NCI-H524 (cell line): ENCODE measurements around the gene FBN1.

ENCODE experiments used
- DNase-seq, 2 experiments: peaks; one replicate each; lab custom pipeline; 2025; lab: John Stamatoyannopoulos, UW

The FBN1 gene

GRCh38 chr15:48553559-48553958 lies 92.0 kb downstream of the FBN1 start:
- DNase-seq: no peak

GRCh38 chr15:48550822-48551525 lies 94.5 kb downstream of the FBN1 start:
- DNase-seq: no peak

- DNase-seq: no peak
Observed at GRCh38 chr15:48548455-48548854, 97.1 kb downstream of the FBN1 start.

- DNase-seq: no peak
Observed at GRCh38 chr15:48547286-48547685, 98.2 kb downstream of the FBN1 start.

- DNase-seq: no peak
Observed at GRCh38 chr15:48546296-48546695, 99.2 kb downstream of the FBN1 start.

- DNase-seq: no peak
Observed at GRCh38 chr15:48544778-48545177, 100.7 kb downstream of the FBN1 start.

- no peak for DNase-seq
Observed at GRCh38 chr15:48541341-48542278, 103.9 kb downstream of the FBN1 start.

GRCh38 chr15:48540756-48541155 lies 104.8 kb downstream of the FBN1 start:
- DNase-seq: no peak

- no peak for DNase-seq
Observed at GRCh38 chr15:48538941-48539340, 106.6 kb downstream of the FBN1 start.

- DNase-seq: no peak
Observed at GRCh38 chr15:48537271-48538113, 108.0 kb downstream of the FBN1 start.

- no peak for DNase-seq
Observed at GRCh38 chr15:48536681-48537091, 108.8 kb downstream of the FBN1 start.

GRCh38 chr15:48533982-48534381 lies 111.5 kb downstream of the FBN1 start:
- DNase-seq: no peak

- DNase-seq: no peak
Observed at GRCh38 chr15:48532946-48533345, 112.6 kb downstream of the FBN1 start.

- DNase-seq: no peak
Observed at GRCh38 chr15:48530528-48530927, 115.0 kb downstream of the FBN1 start.

GRCh38 chr15:48528921-48529320 lies 116.6 kb downstream of the FBN1 start:
- DNase-seq: no peak

- DNase-seq: no peak
Observed at GRCh38 chr15:48527517-48527916, 118.0 kb downstream of the FBN1 start.

- DNase-seq: no peak
Observed at GRCh38 chr15:48522911-48523310, 122.6 kb downstream of the FBN1 start.

- DNase-seq: no peak
Observed at GRCh38 chr15:48522123-48522522, 123.4 kb downstream of the FBN1 start.

- peak; percentile 83 to 88 for DNase-seq
Observed at GRCh38 chr15:48520376-48521155, 124.9 kb downstream of the FBN1 start.

- DNase-seq: no peak
Observed at GRCh38 chr15:48516121-48516520, 129.4 kb downstream of the FBN1 start.

GRCh38 chr15:48515500-48515899 lies 130.0 kb downstream of the FBN1 start:
- DNase-seq: no peak
